ENCODE results near the gene NABP1. TPM values are rescaled to one million over a fixed set of nuclear protein-coding genes. Genes with fewer than 3 reads are reported as not detected.

The NABP1 gene
- total and polyA plus RNA-seq, 4 experiments from 2014 or later, result 14.6 to 111 (median 64.9) TPM

- Mint-ChIP-seq H3K36me3 (no peaks in the 10 kb centered on the region), H3K27me3 (no peaks in the 10 kb centered on the region), H3K4me3 (no peak overlapping the region), H3K27ac (no peak overlapping the region), H3K9me3 (no peaks in the 10 kb centered on the region), H3K4me1 (peaks cover 11 to 22% (median 17%) of the 10 kb centered on the region in 4 donors)
- Histone ChIP-seq H3K27me3 (ENCODE audit: insufficient read depth, low read length) (no peaks in the 10 kb centered on the region), H3K4me3 (ENCODE audit: low read length in 2 of 2) (no peak overlapping the region), H3K27ac (ENCODE audit: low read depth, low read length) (no peak overlapping the region), H3K36me3 (ENCODE audit: insufficient read depth, low read length) (no peaks in the 10 kb centered on the region), H3K9me3 (ENCODE audit: control insufficient read depth in 1 of 2, low read length in 2 of 2) (no peaks in the 10 kb centered on the region), H3K4me1 (ENCODE audit: insufficient read depth, low read length) (peaks cover 25% of the 10 kb centered on the region)
- no peak for DNase-seq
- intact Hi-C loops (cut with micrococcal nuclease), result loop anchor here (10.0 kb wide), 1 partner anchor 1016 kb away; no protein-coding TSS in a partner anchor
- CTCF ChIA-PET (ENCODE audit: partially characterized antibody), result no interaction called here
- POLR2A ChIA-PET (ENCODE audit: partially characterized antibody), result interaction anchor here (1.3 kb wide), 1 partner anchor 9 kb away, joined by 4 read pairs; no protein-coding TSS in a partner anchor
Observed at GRCh38 chr2:191670787-191671186, 7.1 kb upstream of the NABP1 start.

DNA sequence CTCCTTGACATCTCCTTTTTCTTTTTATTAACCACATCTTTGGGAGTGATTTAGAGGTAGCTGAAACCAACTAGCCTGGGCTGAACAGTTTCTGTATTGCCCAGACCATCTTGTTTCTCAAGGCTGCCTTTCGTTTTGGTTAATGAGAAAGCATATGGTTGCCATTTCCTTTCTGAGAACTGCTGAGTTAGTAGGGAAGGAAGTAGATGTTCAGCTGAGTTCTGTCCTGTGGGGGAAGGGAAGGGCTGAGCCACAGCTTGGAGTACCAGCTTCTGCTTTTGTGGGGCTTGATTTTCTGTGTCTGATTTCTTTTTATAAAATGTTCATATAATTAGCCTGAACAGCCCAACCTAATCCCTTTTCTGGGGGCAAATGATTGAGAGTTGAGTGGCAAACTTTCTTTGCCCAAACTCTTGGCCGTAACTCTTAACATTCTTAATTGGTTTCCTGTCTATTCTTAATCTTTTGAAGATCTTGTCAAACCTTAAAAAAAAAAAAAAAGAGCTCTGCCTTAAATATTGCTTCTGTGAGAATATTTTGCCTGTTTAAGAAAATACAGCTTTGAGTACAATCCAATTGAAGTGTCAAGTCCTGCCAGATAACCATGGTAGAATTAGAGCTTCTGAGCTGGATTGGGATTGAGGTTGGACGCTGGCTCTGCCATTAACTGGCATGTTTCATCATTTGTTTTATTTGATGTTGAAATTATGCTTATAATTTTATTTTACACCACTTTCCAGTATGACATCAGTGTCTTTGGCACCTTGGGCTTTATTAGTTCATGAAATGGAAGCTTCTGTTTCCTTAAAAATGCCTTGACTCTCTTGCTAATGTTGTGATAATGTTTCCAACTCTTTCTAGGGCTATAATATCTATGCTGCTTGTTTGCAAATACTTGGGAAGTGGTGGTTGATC lies 1.9 kb upstream of the NABP1 start:
- Mint-ChIP-seq H3K27me3 (no peaks in the 10 kb centered on the region), H3K9me3 (peaks cover 0 to 4% (median 0%) of the 10 kb centered on the region in 8 donors), H3K27ac (peak overlapping the region; percentile 94 to 100 (median 99)), H3K36me3 (peaks cover 0 to 15% of the 10 kb centered on the region in 2 donors), H3K4me3 (peak overlapping the region; percentile 90 to 100 (median 99)), H3K4me1 (peaks cover 24 to 62% (median 36%) of the 10 kb centered on the region in 4 donors)
- peak; percentile 81 to 85 (median 84) for DNase-seq
- H3K27me3 ChIP-seq (ENCODE audit: insufficient read depth, low read length), result no peaks in the 10 kb centered on the region
- peak overlapping the region; percentile 12 to 97 for H3K4me3 ChIP-seq (ENCODE audit: low read length in 2 of 2)
- POLR2A ChIA-PET (ENCODE audit: partially characterized antibody), result interaction anchor here (0.9 to 13.4 kb wide), 28 partner anchors 10 to 1143 kb away, joined by 3 to 602 read pairs (median 6); partner anchors contain the start of genes GLS, NEMP2, STAT1 and STAT4
- intact Hi-C loops (cut with micrococcal nuclease), result loop anchor here (2.0 to 10.0 kb wide), 6 partner anchors 15 to 1894 kb away; partner anchors contain the start of genes MFSD6, ORMDL1 and PMS1
- H3K4me1 ChIP-seq (ENCODE audit: insufficient read depth, low read length), result peaks cover 49% of the 10 kb centered on the region
- CTCF ChIA-PET (ENCODE audit: partially characterized antibody), result interaction anchor here (0.7 to 5.3 kb wide), 23 partner anchors 8 to 108 kb away, joined by 3 to 46 read pairs (median 4); no protein-coding TSS in a partner anchor
- H3K27ac ChIP-seq (ENCODE audit: low read depth, low read length), result peak overlapping the region; percentile 93
- H3K36me3 ChIP-seq (ENCODE audit: insufficient read depth, low read length), result no peaks in the 10 kb centered on the region
- H3K9me3 ChIP-seq (ENCODE audit: control insufficient read depth in 1 of 2, low read length in 2 of 2), result no peaks in the 10 kb centered on the region

DNA sequence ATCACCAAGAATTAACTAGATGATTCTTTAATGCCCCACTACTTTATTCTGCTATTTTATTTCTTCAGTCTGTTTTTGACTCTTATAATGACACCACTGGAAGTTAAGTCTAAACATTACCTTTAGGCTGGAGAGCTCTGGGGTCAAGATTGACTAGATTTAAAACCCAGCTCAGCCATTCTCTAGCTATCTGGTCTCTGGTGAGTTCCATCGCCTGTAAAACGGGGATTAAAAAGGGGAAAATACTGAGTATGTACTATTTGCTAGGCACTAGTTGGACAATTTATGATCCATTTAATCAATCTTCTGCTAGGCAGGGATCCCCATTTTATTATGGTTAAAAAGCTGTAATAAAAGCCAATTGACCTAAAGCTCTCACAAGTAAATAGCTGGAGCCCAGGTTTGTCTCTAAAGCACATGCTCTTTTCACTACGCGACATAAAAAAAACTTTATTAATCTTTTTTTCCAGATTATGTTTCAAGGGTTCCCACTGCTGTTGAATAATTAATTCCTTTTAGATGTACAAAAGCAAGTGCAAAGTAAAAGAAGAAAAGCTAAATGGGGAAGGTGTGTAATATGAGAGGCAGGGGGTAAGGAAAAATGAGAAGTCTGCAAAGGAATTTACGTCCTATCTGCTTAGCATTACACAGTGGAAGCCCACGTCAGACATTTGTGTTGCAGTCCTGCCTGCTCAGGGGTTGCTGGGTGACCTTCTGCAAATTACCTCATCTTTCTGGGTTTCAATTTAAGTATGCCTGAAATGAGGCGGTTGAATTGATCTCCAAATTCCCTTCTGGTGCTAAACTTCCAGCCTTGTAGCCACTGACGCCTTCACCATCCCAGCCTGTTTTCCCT lies 918 bp upstream of the NABP1 start:
- POLR2A ChIA-PET (ENCODE audit: partially characterized antibody), result interaction anchor here (0.9 to 13.4 kb wide), 43 partner anchors 9 to 1270 kb away, joined by 3 to 602 read pairs (median 6); partner anchors contain the start of genes GLS, NEMP2, STAT1 and STAT4
- H3K36me3 ChIP-seq (ENCODE audit: insufficient read depth, low read length), result peaks cover 4% of the 10 kb centered on the region
- peak overlapping the region; percentile 93 for H3K27ac ChIP-seq (ENCODE audit: low read depth, low read length)
- H3K4me3 ChIP-seq (ENCODE audit: low read length in 2 of 2), result peak overlapping the region; percentile 88 to 97
- H3K9me3 Mint-ChIP-seq, result peaks cover 0 to 4% (median 0%) of the 10 kb centered on the region in 8 donors
- peaks cover 58% of the 10 kb centered on the region for H3K4me1 ChIP-seq (ENCODE audit: insufficient read depth, low read length)
- H3K4me1 Mint-ChIP-seq, result peaks cover 29 to 72% (median 44%) of the 10 kb centered on the region in 4 donors
- intact Hi-C loops (cut with micrococcal nuclease), result loop anchor here (1.0 to 10.0 kb wide), 9 partner anchors 14 to 1895 kb away; partner anchors contain the start of genes GLS, MFSD6, ORMDL1 and PMS1
- H3K27me3 Mint-ChIP-seq, result no peaks in the 10 kb centered on the region
- H3K9me3 ChIP-seq (ENCODE audit: control insufficient read depth in 1 of 2, low read length in 2 of 2), result no peaks in the 10 kb centered on the region
- DNase-seq, result peak in 2 of 5 donors; percentile 61 to 77
- peak overlapping the region; percentile 97 to 100 (median 99) for H3K27ac Mint-ChIP-seq
- CTCF ChIA-PET (ENCODE audit: partially characterized antibody), result interaction anchor here (0.7 to 5.3 kb wide), 22 partner anchors 7 to 485 kb away, joined by 3 to 46 read pairs (median 6); no protein-coding TSS in a partner anchor
- peaks cover 1 to 19% of the 10 kb centered on the region in 2 donors for H3K36me3 Mint-ChIP-seq
- H3K27me3 ChIP-seq (ENCODE audit: insufficient read depth, low read length), result no peaks in the 10 kb centered on the region
- peak overlapping the region; percentile 90 to 100 (median 99) for H3K4me3 Mint-ChIP-seq

DNA sequence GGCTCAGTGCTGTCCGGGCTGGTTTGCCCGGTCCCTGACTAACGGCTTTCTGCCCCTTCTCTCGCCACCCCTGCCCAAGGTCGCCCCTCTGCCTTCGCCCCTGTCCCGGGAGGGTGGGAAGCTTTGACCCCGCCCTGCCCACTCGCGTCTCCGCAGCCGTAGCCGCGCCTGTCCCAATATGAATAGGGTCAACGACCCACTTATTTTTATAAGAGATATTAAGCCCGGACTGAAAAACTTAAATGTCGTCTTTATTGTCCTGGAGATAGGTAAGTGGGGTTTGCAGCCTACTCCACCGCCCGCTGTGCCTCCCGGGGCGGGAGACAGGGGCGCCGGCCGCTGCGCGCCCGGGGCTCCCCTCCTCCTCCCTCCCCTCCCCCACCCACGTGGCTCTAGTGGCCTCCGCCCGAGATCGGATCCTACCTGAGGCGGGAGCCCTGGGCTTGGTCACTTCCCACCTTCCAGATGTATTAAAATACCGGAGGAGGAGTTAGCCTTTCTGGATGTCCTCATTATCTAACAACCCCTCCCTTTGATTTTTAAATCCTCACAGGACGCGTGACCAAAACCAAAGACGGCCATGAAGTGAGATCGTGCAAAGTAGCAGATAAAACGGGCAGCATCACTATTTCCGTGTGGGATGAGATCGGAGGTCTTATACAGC lies 633 bp downstream of the NABP1 start:
- ChIA-PET POLR2A (ENCODE audit: partially characterized antibody) (interaction anchor here (0.7 to 13.4 kb wide), 38 partner anchors 7 to 1145 kb away, joined by 3 to 602 read pairs (median 6); partner anchors contain the start of genes GLS, NEMP2, STAT1 and STAT4), CTCF (ENCODE audit: partially characterized antibody) (interaction anchor here (0.9 to 4.4 kb wide), 12 partner anchors 13 to 484 kb away, joined by 3 to 42 read pairs (median 4); no protein-coding TSS in a partner anchor)
- Histone ChIP-seq H3K36me3 (ENCODE audit: insufficient read depth, low read length) (peaks cover 20% of the 10 kb centered on the region), H3K27ac (ENCODE audit: low read depth, low read length) (peak overlapping the region; percentile 83), H3K4me3 (ENCODE audit: low read length in 2 of 2) (peak overlapping the region; percentile 84), H3K27me3 (ENCODE audit: insufficient read depth, low read length) (no peaks in the 10 kb centered on the region), H3K9me3 (ENCODE audit: control insufficient read depth in 1 of 2, low read length in 2 of 2) (no peaks in the 10 kb centered on the region), H3K4me1 (ENCODE audit: insufficient read depth, low read length) (peaks cover 73% of the 10 kb centered on the region)
- Mint-ChIP-seq H3K9me3 (peaks cover 0 to 4% (median 0%) of the 10 kb centered on the region in 8 donors), H3K36me3 (peaks cover 16 to 34% of the 10 kb centered on the region in 2 donors), H3K27ac (peak overlapping the region; percentile 97 to 100 (median 99)), H3K4me1 (peaks cover 38 to 88% (median 58%) of the 10 kb centered on the region in 4 donors), H3K27me3 (no peaks in the 10 kb centered on the region), H3K4me3 (peak overlapping the region; percentile 90 to 100 (median 99))
- peak in 2 of 5 donors; percentile 40 to 60 for DNase-seq
- intact Hi-C loops (cut with micrococcal nuclease), result loop anchor here (1.0 to 10.0 kb wide), 6 partner anchors 62 to 1896 kb away; partner anchors contain the start of genes MFSD6, ORMDL1 and PMS1

DNA sequence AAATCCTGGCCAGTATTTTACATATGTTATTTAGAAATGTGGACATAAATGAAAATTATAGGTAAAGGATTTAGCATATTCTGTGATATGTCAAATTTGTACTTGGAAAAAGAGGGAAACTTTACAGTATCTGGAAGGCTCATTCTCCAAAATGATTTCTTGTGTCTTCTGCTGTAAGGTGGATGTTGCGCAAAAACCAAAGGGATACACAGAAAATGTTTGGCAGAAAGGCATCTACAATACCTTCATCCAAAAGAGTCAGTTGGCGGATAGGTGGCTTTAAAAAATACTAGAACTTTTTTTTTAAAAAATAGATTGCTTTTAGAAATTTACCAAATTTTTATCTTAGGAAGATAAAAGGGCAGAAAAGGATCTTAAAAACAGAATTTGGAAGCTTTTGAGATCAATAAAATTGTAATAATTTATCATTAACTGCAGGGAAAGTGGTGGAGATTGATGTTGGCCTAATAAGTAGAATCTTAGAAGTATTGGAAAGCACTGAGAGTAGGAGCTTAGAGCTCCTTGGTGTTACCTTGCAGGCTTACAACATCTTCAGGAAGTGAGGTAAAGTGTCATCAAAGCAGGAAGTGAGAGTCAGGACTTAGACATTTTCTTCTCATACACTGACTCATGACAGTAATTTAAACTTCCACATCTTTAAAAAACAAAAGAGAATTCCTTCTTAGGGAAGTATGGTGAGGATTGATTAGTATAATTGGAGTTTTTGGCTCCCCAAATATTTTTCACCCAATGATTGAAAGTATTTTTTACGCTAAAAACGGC lies 2.1 kb downstream of the NABP1 start:
- DNase-seq, result peak; percentile 45 to 66 (median 58)

More for the DNA sequence above, 2.1 kb downstream of the NABP1 start:
- Mint-ChIP-seq H3K27me3 (no peaks in the 10 kb centered on the region), H3K4me3 (peak overlapping the region; percentile 90 to 100 (median 99)), H3K27ac (peak overlapping the region; percentile 97 to 100 (median 99)), H3K4me1 (peaks cover 36 to 90% (median 62%) of the 10 kb centered on the region in 4 donors), H3K36me3 (peaks cover 23 to 44% of the 10 kb centered on the region in 2 donors), H3K9me3 (peaks cover 0 to 4% (median 0%) of the 10 kb centered on the region in 8 donors)
- CTCF ChIA-PET (ENCODE audit: partially characterized antibody), result interaction anchor here (0.6 to 2.6 kb wide), 10 partner anchors 12 to 113 kb away, joined by 3 to 10 read pairs (median 4); no protein-coding TSS in a partner anchor
- peaks cover 78% of the 10 kb centered on the region for H3K4me1 ChIP-seq (ENCODE audit: insufficient read depth, low read length)
- peak overlapping the region; percentile 83 for H3K27ac ChIP-seq (ENCODE audit: low read depth, low read length)
- peaks cover 31% of the 10 kb centered on the region for H3K36me3 ChIP-seq (ENCODE audit: insufficient read depth, low read length)
- intact Hi-C loops (cut with micrococcal nuclease), result loop anchor here (1.0 to 10.0 kb wide), 7 partner anchors 11 to 1898 kb away; partner anchors contain the start of genes MFSD6, ORMDL1 and PMS1
- no peaks in the 10 kb centered on the region for H3K27me3 ChIP-seq (ENCODE audit: insufficient read depth, low read length)
- peak overlapping the region; percentile 28 to 84 for H3K4me3 ChIP-seq (ENCODE audit: low read length in 2 of 2)
- POLR2A ChIA-PET (ENCODE audit: partially characterized antibody), result interaction anchor here (0.6 to 13.4 kb wide), 16 partner anchors 9 to 666 kb away, joined by 3 to 602 read pairs (median 4); partner anchors contain the start of gene STAT1
- H3K9me3 ChIP-seq (ENCODE audit: control insufficient read depth in 1 of 2, low read length in 2 of 2), result no peaks in the 10 kb centered on the region

Measured in CD4-positive, alpha-beta memory T cell (primary cell).